ENCODE results near the gene KRTAP10-3.

DNA sequence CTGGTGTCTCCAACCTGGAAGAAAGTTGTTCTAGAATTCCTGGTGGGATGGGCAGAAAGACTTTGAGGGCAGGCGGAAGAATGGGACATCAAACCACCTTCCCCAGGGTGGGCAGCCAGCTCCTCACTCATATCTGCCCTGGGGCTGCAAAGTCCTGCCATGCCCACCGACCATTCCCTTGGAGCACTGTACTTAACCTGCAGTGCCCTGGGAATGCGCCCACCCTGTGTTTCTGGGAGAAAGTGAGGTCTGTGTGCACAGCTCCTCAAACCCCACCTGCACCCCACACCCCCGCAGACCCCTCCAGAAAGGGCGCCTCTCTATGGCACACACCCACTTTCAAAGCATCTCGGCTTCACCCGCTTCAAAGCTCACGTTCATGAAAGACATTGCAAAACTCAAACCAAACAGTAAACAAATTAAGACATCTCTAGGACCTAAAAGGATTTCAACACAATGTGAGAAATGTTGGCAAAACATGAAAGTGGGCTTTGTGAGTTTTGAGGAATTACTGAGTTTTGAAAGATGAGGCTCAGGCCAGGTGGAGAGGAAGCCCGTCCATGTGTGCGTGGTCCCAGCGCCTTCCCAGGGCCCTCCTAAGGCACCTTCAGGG, 43.7 kb downstream of the KRTAP10-3 start:
- TF ChIP-seq, protein P1, sequence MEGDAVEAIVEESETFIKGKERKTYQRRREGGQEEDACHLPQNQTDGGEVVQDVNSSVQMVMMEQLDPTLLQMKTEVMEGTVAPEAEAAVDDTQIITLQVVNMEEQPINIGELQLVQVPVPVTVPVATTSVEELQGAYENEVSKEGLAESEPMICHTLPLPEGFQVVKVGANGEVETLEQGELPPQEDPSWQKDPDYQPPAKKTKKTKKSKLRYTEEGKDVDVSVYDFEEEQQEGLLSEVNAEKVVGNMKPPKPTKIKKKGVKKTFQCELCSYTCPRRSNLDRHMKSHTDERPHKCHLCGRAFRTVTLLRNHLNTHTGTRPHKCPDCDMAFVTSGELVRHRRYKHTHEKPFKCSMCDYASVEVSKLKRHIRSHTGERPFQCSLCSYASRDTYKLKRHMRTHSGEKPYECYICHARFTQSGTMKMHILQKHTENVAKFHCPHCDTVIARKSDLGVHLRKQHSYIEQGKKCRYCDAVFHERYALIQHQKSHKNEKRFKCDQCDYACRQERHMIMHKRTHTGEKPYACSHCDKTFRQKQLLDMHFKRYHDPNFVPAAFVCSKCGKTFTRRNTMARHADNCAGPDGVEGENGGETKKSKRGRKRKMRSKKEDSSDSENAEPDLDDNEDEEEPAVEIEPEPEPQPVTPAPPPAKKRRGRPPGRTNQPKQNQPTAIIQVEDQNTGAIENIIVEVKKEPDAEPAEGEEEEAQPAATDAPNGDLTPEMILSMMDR (IDR thresholded peaks at IDR 0.05), result no peak
- no peak for TF ChIP-seq POLR2A (IDR thresholded peaks at IDR 0.05)

Measured in heart left ventricle (tissue), 13 donors.